NCI-H2081 (cell line): ENCODE measurements around the gene DNPH1.

ENCODE experiments used
- DNase-seq, 2 experiments: peaks; one replicate each; lab custom pipeline; 2025; lab: John Stamatoyannopoulos, UW

The DNPH1 gene

DNA sequence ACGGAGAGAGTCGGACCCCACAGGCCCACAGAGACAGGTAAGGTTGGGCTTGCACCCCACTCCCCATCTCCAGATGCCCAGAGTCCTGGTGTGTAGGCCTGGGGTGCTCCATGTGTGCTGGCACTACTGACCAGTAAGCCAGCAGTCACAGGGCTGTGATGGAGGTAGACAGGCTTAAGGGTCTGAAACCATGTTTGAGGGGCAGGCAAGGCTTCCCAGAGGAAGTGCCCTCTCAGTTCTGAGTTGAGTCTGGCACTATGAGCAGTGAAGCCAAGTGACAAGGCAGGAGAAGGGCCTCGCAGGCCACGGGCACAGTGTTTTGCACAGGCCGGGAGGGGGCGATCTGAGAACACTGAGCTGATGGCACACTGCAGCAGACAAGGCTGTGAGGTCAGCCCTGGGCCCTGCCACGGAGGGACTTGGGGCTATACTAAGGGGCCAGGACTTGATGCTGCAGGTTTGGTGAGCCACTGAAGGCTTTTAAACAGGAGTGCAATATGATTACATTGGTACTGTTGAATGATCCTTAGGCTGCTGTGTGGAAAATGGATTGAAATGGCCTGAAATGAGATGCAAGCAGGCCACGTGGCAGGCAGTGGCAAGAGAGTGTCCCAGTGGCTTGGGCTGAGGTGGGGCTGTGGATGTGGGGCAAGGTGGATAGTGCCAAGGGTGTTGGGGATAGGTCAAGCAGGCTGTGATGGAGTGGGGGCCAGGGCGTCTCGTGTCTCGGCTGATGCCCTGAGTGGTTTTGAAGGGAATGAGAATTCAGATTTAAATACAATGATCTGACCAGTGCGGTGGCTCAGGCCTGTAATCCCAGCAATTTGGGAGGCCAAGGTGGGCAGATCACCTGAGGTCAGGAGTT is 34.3 kb upstream of the DNPH1 start:
- peak; percentile 52 to 56 for DNase-seq

DNA sequence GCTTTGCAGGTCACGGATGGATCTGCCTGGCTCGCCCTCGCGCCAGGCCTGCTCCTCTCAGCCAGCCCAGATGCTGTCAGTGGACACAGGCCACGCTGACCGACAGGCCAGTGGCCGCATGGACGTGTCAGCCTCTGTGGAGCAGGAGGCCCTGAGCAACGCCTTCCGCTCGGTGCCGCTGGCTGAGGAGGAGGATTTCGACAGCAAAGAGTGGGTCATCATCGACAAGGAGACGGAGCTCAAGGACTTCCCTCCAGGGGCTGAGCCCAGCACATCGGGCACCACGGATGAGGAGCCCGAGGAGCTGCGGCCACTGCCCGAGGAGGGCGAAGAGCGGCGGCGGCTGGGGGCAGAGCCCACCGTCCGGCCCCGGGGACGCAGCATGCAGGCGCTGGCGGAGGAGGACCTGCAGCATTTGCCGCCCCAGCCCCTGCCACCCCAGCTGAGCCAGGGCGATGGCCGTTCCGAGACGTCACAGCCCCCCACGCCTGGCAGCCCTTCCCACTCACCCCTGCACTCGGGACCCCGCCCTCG is 33.6 kb upstream of the DNPH1 start:
- no peak for DNase-seq

DNA sequence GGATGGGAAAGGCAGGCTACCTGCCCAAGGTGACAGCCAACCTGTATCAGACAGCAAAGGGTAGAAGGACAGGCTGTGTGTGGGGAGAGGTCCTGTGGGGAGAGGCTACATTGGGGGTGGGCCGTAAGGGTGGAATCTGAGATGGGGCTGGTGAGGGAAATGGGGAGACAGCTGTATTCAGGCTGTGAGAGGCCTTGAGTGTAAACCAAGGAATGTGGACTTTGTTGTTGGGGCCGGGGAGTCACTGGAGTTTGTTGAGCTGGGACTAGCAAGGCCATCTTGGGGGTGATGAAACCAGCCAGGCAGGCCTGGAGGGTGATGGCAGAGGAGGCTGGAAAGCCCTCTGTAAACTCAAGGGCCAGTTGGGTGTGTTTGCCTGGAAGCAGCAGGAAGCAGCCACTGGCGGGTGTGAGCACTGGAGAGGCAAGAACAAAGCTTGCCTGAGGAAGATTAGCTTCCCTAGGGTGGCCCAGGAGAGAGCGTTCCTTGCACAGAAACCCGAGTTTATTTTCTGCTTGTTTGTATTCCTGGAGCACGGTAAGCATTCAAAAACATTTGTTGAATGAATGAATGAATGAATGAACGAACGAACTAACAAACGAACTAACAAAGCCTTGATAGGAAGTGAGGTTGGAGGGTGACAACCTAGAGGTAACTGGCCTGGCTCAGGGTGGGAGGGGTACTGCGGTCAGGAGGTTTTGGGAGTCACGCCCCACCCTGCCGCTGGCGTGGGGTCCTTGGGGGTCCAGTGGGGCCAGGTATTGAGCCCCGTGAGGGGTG is 32.9 kb upstream of the DNPH1 start:
- no peak for DNase-seq

- no peak for DNase-seq
Observed at GRCh38 chr6:43261198-43261597, 31.9 kb upstream of the DNPH1 start.

GRCh38 chr6:43260791-43261190 is 31.5 kb upstream of the DNPH1 start:
- no peak for DNase-seq

DNA sequence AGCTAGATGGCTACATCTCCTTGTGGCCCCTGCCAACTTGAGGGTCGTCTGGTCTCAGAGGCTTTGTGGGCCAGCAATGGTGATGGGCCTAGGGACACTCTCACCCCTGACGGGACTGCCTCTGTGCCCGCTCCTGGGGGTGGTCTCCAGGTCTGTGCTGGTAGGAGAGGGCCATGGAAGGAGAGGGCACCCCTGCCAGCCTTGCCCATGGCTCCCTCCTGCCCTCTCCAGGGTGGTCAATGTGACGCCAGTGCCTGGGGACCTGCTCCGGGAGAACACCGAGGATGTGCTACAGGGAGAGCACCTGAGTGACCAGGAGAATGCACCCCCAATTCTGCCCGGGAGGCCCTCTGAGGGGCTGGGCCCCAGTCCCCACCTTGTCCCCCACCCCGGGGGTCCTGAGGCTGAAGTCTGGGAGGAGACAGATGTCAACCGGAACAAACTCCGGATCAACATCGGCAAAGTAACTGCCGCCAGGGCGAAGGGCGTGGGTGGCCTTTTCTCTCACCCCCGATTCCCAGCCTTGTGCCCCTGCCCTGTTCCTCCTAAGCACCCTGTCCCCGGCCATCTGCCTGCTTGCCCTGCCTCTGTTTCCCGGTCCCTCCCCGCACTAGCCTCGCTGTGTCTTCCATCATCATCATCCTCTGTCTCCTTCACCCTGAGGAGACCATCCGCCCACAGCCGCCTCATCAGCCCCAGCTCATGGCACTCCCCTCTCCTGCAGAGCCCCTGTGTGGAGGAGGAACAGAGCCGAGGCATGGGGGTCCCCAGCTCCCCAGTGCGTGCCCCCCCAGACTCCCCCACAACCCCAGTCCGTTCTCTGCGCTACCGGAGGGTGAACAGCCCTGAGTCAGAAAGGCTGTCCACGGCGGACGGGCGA is 29.8 kb upstream of the DNPH1 start:
- DNase-seq = no peak

- DNase-seq = no peak
Observed at GRCh38 chr6:43258180-43258579, 28.9 kb upstream of the DNPH1 start.

DNA sequence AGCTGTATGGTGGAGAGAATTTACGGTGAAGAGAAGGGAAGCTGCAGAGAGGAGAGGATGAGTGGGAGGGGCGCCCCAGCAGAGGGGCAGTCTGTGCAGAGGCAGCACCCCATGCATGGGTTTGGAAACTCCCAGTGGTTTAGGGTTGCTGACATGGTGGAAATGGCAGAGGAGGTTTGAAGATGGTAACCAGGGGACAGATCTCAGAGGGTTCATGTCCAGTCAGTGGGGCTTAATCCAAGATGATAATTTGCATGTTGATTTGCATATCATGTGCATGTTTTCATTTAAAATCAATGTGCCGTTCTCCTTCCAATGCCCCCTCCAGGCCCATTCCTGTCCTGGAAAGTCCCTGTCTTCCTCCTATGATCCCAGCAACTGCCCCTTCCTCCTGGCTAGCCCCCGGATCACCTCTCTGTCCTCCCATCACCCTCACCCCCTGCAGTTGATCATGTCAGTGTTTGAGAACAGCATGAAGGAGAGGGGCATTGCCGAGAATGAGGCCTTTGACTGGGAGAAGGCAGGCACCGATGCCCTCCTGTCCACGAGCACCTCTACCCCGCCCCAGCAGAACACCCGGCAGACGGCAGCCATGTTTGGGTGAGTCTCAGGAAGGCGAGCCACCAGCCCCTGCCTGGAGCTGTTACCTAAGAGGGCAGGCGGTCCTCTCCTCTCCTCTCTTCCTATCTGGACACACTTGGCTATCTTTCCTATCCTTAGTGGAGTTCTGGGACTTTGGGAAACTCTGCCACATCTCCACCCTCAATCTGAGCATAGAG is 28.3 kb upstream of the DNPH1 start:
- DNase-seq = no peak

- DNase-seq = no peak
Observed at GRCh38 chr6:43256670-43257366, 27.5 kb upstream of the DNPH1 start.

GRCh38 chr6:43255408-43256054 is 26.2 kb upstream of the DNPH1 start:
- no peak for DNase-seq

GRCh38 chr6:43254846-43255245 is 25.6 kb upstream of the DNPH1 start:
- DNase-seq = no peak

- DNase-seq = no peak
Observed at GRCh38 chr6:43254138-43254817, 25.0 kb upstream of the DNPH1 start.

GRCh38 chr6:43253401-43253800 is 24.1 kb upstream of the DNPH1 start:
- DNase-seq = no peak

DNA sequence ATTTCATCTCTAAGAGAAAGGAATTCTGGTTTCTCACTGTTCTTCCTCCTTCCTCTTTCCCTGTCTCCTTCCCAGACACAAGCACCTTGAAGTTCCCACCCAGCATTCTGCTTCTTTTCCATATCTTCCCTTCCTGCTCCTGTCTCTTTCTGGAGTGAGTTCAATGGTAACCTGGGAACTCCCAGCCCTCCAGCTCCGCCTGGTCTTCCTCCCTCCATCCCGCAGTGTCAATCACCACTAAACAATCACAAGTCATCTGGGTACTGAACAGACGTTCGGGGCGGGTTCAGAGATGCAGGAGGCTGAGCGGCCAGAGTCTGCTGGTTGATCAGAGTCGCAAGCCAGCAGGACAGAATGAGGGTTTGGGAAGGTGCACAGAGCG is 21.7 kb upstream of the DNPH1 start:
- no peak for DNase-seq

DNA sequence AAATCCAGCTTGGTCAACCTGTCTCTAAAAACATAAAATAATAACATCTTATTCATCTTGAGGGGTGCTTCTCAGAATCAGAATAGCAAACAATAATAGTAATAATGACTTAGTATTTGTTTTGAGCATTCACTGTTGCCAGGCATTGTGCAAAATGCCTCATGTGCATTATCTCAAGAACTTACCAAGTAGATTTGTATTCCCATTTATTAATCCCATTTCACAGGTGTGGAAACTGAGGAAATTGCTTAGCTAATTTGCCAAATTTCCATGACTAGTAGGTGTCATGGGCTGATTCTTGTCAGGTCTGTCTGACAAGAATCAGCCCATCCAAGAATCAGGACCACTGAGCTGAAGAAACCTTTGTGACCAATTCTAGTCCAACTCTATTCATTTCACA is 19.5 kb upstream of the DNPH1 start:
- DNase-seq = no peak

DNA sequence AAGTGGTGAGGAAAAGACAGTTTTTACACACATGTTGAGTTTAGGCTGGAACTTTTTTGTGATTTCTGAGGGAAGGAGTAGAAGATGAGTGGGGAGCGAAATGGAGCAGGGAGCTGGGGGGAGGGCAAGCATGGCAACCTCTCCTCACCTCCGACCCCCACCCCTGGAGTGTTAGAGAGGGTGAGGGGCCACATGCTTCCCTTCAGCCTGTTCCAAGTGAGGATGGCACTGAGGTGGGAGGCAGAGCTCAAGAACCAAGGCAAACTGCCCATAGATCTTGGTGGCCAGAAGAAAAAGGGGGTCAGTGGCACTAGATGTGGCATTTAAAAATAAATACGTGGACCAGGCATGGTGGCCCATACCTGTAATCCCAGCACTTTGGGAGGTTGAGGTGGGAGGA is 18.8 kb upstream of the DNPH1 start:
- DNase-seq = no peak

GRCh38 chr6:43247114-43247999 is 18.1 kb upstream of the DNPH1 start:
- peak; percentile 79 to 85 for DNase-seq

- DNase-seq = peak; percentile 42 to 78
Observed at GRCh38 chr6:43246301-43247113, 17.2 kb upstream of the DNPH1 start.
